HCT116 (cell line): Measurements from ENCODE around the gene KLHL25. TPM values are rescaled to one million over a fixed set of nuclear protein-coding genes. Genes with fewer than 3 reads are reported as not detected.
"Not testable (repeated sequence)": the region's sequence is repeated elsewhere in the genome, so short reads cannot be mapped to it uniquely, and the experiment has no call there.

ENCODE experiments used
- ATAC-seq: fragments of 200-7000 bp; cut with Tn5 transposase; 2 replicates; pipeline ENCODE4 v1.9.1; 2020; ENCODE audit warnings: mild to moderate bottlenecking, moderate library complexity
- BruUV-seq: library from RNA; stranded (reverse); fragments of 400-500 nt; replicated peaks from 2 replicates; lab custom pipeline; 2021; lab: Mats Ljungman, UMichigan
- CTCF ChIA-PET: fragments of 300-600 bp; sonication (Branson Sonifier 250); formaldehyde crosslinking; loops from one replicate; lab custom pipeline; 2021; ENCODE audit warnings: antibody characterized with exemption; lab: Charles Lee
- POLR2A ChIA-PET: fragments of 300-600, 350-600 bp; sonication (Branson Sonifier 250); formaldehyde crosslinking; loops from one replicate; lab custom pipeline; 2021; ENCODE audit warnings: antibody characterized with exemption; lab: Charles Lee
- RAD21 ChIA-PET, 2 experiments: fragments of 300-600 bp; sonication (Branson Sonifier 250); formaldehyde crosslinking; loops; one replicate each; lab custom pipeline; 2023; ENCODE audit warnings: low total read pairs in 2 of 2; ENCODE audit not compliant: uncharacterized antibody in 2 of 2, unreplicated experiment in 2 of 2, low non-redundant PET in 1 of 2; lab: Charles Lee
- DNase-seq: peaks from one replicate; pipeline ENCODE4 v3.0.0-alpha.2; 2010; ENCODE audit warnings: low read depth, low spot score
- H2AFZ ChIP-seq: fragments of 200-600 bp; shearing (Covaris generic), sonication (generic); 2 replicates; pipeline ENCODE4 v1.6.1; 2017; ENCODE audit warnings: low read depth, mixed run types, mixed read lengths, antibody characterized with exemption, low read length; ENCODE audit not compliant: poor library complexity, severe bottlenecking
- H3K27ac ChIP-seq: 2 replicates; pipeline ENCODE4 v1.5.1; 2012; ENCODE audit warnings: low read depth, low read length
- H3K27me3 ChIP-seq: fragments of 200-600 bp; sonication (generic); 2 replicates; pipeline ENCODE4 v1.6.1; 2016; ENCODE audit warnings: mixed run types, low read length, mixed read lengths; ENCODE audit not compliant: insufficient read depth
- H3K36me3 ChIP-seq, 2 experiments: fragments of 200-500 bp in 1 of 2; fragments of 200-600 bp in 1 of 2; sonication (Bioruptor generic) in 1 of 2; sonication (generic) in 1 of 2; 2 replicates each; pipeline versions ENCODE4 v1.5.1 to v1.6.1; 2014 to 2016; ENCODE audit warnings: low read length in 2 of 2, inconsistent platforms in 1 of 2, mixed read lengths in 1 of 2, mixed run types in 1 of 2; ENCODE audit not compliant: insufficient read depth in 2 of 2, control insufficient read depth in 1 of 2
- H3K4me1 ChIP-seq, 2 experiments: fragments of 200-600 bp in 1 of 2; sonication (generic) in 1 of 2; 2 replicates each; pipeline versions ENCODE4 v1.5.1 to v1.6.1; 2012 to 2017; ENCODE audit warnings: low read length in 2 of 2, inconsistent platforms in 1 of 2, mild to moderate bottlenecking in 1 of 2, mixed read lengths in 1 of 2, mixed run types in 1 of 2, moderate library complexity in 1 of 2; ENCODE audit not compliant: insufficient read depth in 2 of 2, control insufficient read depth in 1 of 2
- H3K4me2 ChIP-seq: fragments of 200-600 bp; sonication (generic); 2 replicates; pipeline ENCODE4 v1.6.1; 2017; ENCODE audit warnings: mixed run types, low read length, mixed read lengths
- H3K4me3 ChIP-seq, 2 experiments: fragments of 200-600 bp in 1 of 2; sonication (generic) in 1 of 2; replicated peaks in 1 of 2; 2 replicates each; pipeline ENCODE4 v1.5.1; 2011 to 2016; ENCODE audit warnings: low read length in 2 of 2, control low read depth in 1 of 2, low read depth in 1 of 2, mild to moderate bottlenecking in 1 of 2, mixed read lengths in 1 of 2, mixed run types in 1 of 2
- H3K79me2 ChIP-seq: fragments of 200-600 bp; sonication (generic); 2 replicates; pipeline ENCODE4 v1.6.1; 2017; ENCODE audit warnings: mild to moderate bottlenecking, mixed run types, low read length, moderate library complexity, mixed read lengths; ENCODE audit not compliant: insufficient read depth
- H3K9ac ChIP-seq: fragments of 200-600 bp; sonication (generic); 2 replicates; pipeline ENCODE4 v1.6.1; 2016; ENCODE audit warnings: low read length, mixed read lengths
- H3K9me2 ChIP-seq: fragments of 200-600 bp; sonication (generic), shearing (Covaris generic); 2 replicates; pipeline ENCODE4 v1.6.1; 2017; ENCODE audit warnings: mixed run types, mild to moderate bottlenecking, moderate library complexity; ENCODE audit not compliant: insufficient read depth
- H3K9me3 ChIP-seq, 2 experiments: fragments of 200-500 bp in 1 of 2; fragments of 200-600 bp in 1 of 2; sonication (Bioruptor generic) in 1 of 2; sonication (generic) in 1 of 2; 2 replicates each; pipeline ENCODE4 v1.6.1; 2014 to 2017; ENCODE audit warnings: low read length in 2 of 2, mixed read lengths in 2 of 2, inconsistent platforms in 1 of 2, low read depth in 1 of 2, mild to moderate bottlenecking in 1 of 2, mixed run types in 1 of 2, moderate library complexity in 1 of 2; ENCODE audit not compliant: control insufficient read depth in 1 of 2, insufficient read depth in 1 of 2
- H4K20me1 ChIP-seq: fragments of 200-600 bp; sonication (generic), shearing (Covaris generic); 2 replicates; pipeline ENCODE4 v1.6.1; 2017; ENCODE audit warnings: mixed run types, mild to moderate bottlenecking, moderate library complexity; ENCODE audit not compliant: insufficient read depth
- CBX3 ChIP-seq: IDR thresholded peaks from 2 replicates; pipeline ENCODE4 v1.6.1; 2012; ENCODE audit warnings: low read depth
- CEBPB ChIP-seq: IDR thresholded peaks from 2 replicates; pipeline ENCODE4 v1.6.1; 2012; ENCODE audit warnings: low read depth
- ELF1 ChIP-seq: IDR thresholded peaks from 2 replicates; pipeline ENCODE4 v1.6.1; 2012; ENCODE audit warnings: low read depth, borderline replicate concordance
- JUND ChIP-seq: IDR thresholded peaks from 2 replicates; pipeline ENCODE4 v1.6.1; 2012
- POLR2A ChIP-seq: IDR thresholded peaks from 2 replicates; pipeline ENCODE4 v1.7.0; 2011; ENCODE audit warnings: borderline replicate concordance; ENCODE audit not compliant: insufficient read depth, insufficient read length; ENCODE audit errors: extremely low read depth
- POLR2AphosphoS5 ChIP-seq: IDR thresholded peaks from 2 replicates; pipeline ENCODE4 v1.6.1; 2011; ENCODE audit warnings: mild to moderate bottlenecking, low read depth, low read length, moderate library complexity
- RAD21 ChIP-seq: IDR thresholded peaks from 2 replicates; pipeline ENCODE4 v1.6.1; 2012; ENCODE audit warnings: low read depth, mild to moderate bottlenecking
- YY1 ChIP-seq: IDR thresholded peaks from 2 replicates; pipeline ENCODE4 v1.6.1; 2011; ENCODE audit warnings: low read length, low read depth, moderate library complexity, mild to moderate bottlenecking; ENCODE audit not compliant: insufficient replicate concordance; ENCODE audit errors: extremely low read depth
- ZFX ChIP-seq: fragments of 450-650 bp; IDR thresholded peaks from 2 replicates; pipeline ENCODE4 v1.6.1; 2017
- intact Hi-C: fragments of 100-400 bp; cut with micrococcal nuclease; formaldehyde crosslinking; loops from 2 replicates; pipeline ENCODE4 v1.10.0; 2022
- total RNA-seq: library from RNA; stranded (reverse); gene quantifications from one replicate; pipeline ENCODE4 v1.2.1, GENCODE V29; 2021; ENCODE audit not compliant: unreplicated experiment
- TF ChIP-seq, protein P1 (sequence below): IDR thresholded peaks from 2 replicates; pipeline ENCODE4 v1.6.1; 2012
- TF ChIP-seq, protein P2 (sequence below), 3 experiments: fragments of 200-600 bp in 1 of 3; sonication (generic) in 1 of 3; IDR thresholded peaks in 2 of 3; conservative IDR thresholded peaks in 1 of 3; 2 replicates each; pipeline ENCODE4 v1.5.1; 2012 to 2017; ENCODE audit warnings: low read depth in 2 of 3, low read length in 2 of 3, antibody characterized with exemption in 1 of 3, borderline replicate concordance in 1 of 3, control low read depth in 1 of 3, mild to moderate bottlenecking in 1 of 3, mixed read lengths in 1 of 3, mixed run types in 1 of 3, moderate library complexity in 1 of 3; ENCODE audit not compliant: insufficient read depth in 1 of 3
- TF ChIP-seq, protein P3 (sequence below): IDR thresholded peaks from 2 replicates; pipeline ENCODE4 v1.6.1; 2012; ENCODE audit warnings: low read depth
- TF ChIP-seq, protein P4 (sequence below): IDR thresholded peaks from 2 replicates; pipeline ENCODE4 v1.6.1; 2012

The KLHL25 gene
- total RNA-seq, 1 experiment from 2014 or later = 5.3 TPM

DNA sequence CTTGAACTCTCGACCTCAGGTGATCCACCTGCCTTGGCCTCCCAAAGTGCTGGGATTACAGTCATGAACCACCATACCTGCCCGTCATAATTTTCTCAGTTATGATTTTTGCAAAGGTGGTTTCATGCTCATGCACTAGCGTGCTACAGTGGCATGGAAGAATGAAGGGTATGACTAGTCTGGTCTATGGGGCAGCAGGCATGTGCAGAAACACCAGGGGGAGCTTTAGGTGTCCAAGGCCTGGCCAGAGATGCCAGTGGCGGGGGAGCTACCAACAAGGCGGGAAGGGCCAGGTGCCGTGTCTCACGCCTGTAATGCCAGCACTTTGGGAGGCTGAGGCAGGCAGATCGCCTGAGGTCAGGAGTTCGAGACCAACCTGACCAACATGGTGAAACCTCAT is 7.9 kb upstream of the KLHL25 start:
- intact Hi-C loops = loop anchor here (2.0 kb wide), 1 partner anchor 38 kb away; no protein-coding TSS in a partner anchor
- H3K36me3 ChIP-seq, H3K9ac ChIP-seq, H3K9me3 ChIP-seq, H3K9me2 ChIP-seq, H3K27me3 ChIP-seq, H3K27ac ChIP-seq, H2AFZ ChIP-seq, RAD21 ChIA-PET, H3K4me3 ChIP-seq, H4K20me1 ChIP-seq, H3K79me2 ChIP-seq, BruUV-seq, H3K4me2 ChIP-seq: not testable (repeated sequence)
- ChIA-PET POLR2A (interaction anchor here (1.2 to 1.3 kb wide), 2 partner anchors 12 to 16 kb away, joined by 3 to 4 read pairs; no protein-coding TSS in a partner anchor), CTCF (interaction anchor here (1.0 kb wide), 2 partner anchors 11 to 12 kb away, joined by 4 to 5 read pairs; no protein-coding TSS in a partner anchor)
- H3K4me1 ChIP-seq = peaks cover 12 to 13% of the 10 kb centered on the region in 2 experiments; a peak in 3 of 4 replicates
- TF ChIP-seq, protein P1, sequence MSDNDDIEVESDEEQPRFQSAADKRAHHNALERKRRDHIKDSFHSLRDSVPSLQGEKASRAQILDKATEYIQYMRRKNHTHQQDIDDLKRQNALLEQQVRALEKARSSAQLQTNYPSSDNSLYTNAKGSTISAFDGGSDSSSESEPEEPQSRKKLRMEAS = peak; percentile 83
- TF ChIP-seq CBX3 (peak; percentile 58; the same call in 1 of the 2 replicates), RAD21 (peak; percentile 34; the same call in 1 of the 2 replicates)
- TF ChIP-seq, protein P2, sequence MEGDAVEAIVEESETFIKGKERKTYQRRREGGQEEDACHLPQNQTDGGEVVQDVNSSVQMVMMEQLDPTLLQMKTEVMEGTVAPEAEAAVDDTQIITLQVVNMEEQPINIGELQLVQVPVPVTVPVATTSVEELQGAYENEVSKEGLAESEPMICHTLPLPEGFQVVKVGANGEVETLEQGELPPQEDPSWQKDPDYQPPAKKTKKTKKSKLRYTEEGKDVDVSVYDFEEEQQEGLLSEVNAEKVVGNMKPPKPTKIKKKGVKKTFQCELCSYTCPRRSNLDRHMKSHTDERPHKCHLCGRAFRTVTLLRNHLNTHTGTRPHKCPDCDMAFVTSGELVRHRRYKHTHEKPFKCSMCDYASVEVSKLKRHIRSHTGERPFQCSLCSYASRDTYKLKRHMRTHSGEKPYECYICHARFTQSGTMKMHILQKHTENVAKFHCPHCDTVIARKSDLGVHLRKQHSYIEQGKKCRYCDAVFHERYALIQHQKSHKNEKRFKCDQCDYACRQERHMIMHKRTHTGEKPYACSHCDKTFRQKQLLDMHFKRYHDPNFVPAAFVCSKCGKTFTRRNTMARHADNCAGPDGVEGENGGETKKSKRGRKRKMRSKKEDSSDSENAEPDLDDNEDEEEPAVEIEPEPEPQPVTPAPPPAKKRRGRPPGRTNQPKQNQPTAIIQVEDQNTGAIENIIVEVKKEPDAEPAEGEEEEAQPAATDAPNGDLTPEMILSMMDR (IDR thresholded peaks at IDR 0.05 in 2 of 3, conservative IDR thresholded peaks at IDR 0.05 in 1 of 3; ENCODE audit: borderline replicate concordance in 1 of 3, insufficient read depth in 1 of 3, low read depth in 2 of 3, low read length in 2 of 3) = peak; percentile 23 to 61 (median 35); a peak in 4 of 6 replicates
- ATAC-seq (peak; percentile 80), DNase-seq (peak; percentile 28)

DNA sequence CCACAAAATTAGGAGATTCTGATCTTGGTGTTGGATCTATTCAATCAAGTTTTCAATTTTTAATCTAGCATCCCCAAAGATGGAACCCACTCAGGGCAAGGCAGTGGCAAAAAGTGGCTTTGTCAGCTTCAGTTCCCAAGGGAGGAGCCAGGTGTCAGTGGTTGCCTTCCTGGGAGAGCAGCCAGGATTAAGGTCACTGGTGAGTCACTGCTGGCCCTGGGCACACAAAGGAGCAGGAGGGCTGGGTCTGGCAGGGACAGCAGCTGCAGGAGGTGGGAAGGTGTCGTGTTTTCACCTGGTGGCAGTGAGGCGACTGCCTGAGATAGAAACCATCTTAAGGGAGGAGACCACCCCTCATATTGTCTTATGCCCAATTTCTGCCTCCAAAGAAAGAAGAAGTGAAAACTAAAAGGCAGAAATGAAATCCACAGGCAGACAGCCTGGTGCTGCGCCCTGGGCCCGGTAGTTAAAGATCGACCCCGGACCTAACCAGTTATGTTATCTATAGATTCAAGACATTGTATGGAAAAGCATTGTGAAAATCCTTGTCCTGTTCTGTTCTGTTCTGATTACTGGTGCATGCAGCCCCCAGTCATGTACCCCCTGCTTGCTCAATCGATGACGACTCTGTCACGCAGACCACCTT is 5.9 kb upstream of the KLHL25 start:
- Histone ChIP-seq H3K9ac (no peak overlapping the region), H4K20me1 (no peaks in the 10 kb centered on the region), H3K36me3 (no peaks in the 10 kb centered on the region), H3K27me3 (no peaks in the 10 kb centered on the region), H3K27ac (no peak overlapping the region), H3K79me2 (no peaks in the 10 kb centered on the region), H3K9me2 (no peaks in the 10 kb centered on the region), H3K4me3 (no peak overlapping the region), H3K4me2 (peak overlapping the region; percentile 17), H3K4me1 (peaks cover 15 to 20% of the 10 kb centered on the region in 2 experiments; a peak in 3 of 4 replicates), H2AFZ (no peak overlapping the region), H3K9me3 (no peaks in the 10 kb centered on the region)
- CTCF ChIA-PET = interaction anchor here (1.1 to 1.5 kb wide), 4 partner anchors 8 to 23 kb away, joined by 3 to 8 read pairs (median 4); no protein-coding TSS in a partner anchor
- intact Hi-C loops = no loop called here
- RAD21 ChIA-PET = no interaction called here
- peak; percentile 92 for ATAC-seq
- DNase-seq = peak; percentile 78
- no TSS peak for BruUV-seq
- POLR2A ChIA-PET = no interaction called here
- TF ChIP-seq, protein P1 = no peak
- TF ChIP-seq YY1 = peak; percentile 22
- peak; percentile 77 for TF ChIP-seq JUND
- TF ChIP-seq, protein P3, sequence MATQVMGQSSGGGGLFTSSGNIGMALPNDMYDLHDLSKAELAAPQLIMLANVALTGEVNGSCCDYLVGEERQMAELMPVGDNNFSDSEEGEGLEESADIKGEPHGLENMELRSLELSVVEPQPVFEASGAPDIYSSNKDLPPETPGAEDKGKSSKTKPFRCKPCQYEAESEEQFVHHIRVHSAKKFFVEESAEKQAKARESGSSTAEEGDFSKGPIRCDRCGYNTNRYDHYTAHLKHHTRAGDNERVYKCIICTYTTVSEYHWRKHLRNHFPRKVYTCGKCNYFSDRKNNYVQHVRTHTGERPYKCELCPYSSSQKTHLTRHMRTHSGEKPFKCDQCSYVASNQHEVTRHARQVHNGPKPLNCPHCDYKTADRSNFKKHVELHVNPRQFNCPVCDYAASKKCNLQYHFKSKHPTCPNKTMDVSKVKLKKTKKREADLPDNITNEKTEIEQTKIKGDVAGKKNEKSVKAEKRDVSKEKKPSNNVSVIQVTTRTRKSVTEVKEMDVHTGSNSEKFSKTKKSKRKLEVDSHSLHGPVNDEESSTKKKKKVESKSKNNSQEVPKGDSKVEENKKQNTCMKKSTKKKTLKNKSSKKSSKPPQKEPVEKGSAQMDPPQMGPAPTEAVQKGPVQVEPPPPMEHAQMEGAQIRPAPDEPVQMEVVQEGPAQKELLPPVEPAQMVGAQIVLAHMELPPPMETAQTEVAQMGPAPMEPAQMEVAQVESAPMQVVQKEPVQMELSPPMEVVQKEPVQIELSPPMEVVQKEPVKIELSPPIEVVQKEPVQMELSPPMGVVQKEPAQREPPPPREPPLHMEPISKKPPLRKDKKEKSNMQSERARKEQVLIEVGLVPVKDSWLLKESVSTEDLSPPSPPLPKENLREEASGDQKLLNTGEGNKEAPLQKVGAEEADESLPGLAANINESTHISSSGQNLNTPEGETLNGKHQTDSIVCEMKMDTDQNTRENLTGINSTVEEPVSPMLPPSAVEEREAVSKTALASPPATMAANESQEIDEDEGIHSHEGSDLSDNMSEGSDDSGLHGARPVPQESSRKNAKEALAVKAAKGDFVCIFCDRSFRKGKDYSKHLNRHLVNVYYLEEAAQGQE = no peak
- TF ChIP-seq ELF1 = no peak
- no peak for TF ChIP-seq POLR2A
- TF ChIP-seq, protein P4, sequence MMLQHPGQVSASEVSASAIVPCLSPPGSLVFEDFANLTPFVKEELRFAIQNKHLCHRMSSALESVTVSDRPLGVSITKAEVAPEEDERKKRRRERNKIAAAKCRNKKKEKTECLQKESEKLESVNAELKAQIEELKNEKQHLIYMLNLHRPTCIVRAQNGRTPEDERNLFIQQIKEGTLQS = no peak
- no peak for TF ChIP-seq CEBPB
- no peak for TF ChIP-seq ZFX
- peak; percentile 36; the same call in 1 of the 2 replicates for TF ChIP-seq POLR2AphosphoS5
